GM19395 (cell line): ENCODE results near the gene NXPH3.
"Not testable (repeated sequence)": the region's sequence is repeated elsewhere in the genome, so short reads cannot be mapped to it uniquely, and the experiment has no call there.

ENCODE experiments used
- ATAC-seq: cut with Tn5 transposase; IDR thresholded peaks from one replicate; pipeline ENCODE4 v1.9.1; 2021; ENCODE audit warnings: mild to moderate bottlenecking, moderate library complexity; ENCODE audit not compliant: unreplicated experiment

NXPH3 gene

GRCh38 chr17:49554694-49555494, 20.8 kb upstream of the NXPH3 start:
- ATAC-seq, result no peak

- ATAC-seq, result no peak
These were observed 20.0 kb upstream of the NXPH3 start for GRCh38 chr17:49555495-49556222.

- ATAC-seq, result no peak
These were observed 19.3 kb upstream of the NXPH3 start for GRCh38 chr17:49556223-49556943.

DNA sequence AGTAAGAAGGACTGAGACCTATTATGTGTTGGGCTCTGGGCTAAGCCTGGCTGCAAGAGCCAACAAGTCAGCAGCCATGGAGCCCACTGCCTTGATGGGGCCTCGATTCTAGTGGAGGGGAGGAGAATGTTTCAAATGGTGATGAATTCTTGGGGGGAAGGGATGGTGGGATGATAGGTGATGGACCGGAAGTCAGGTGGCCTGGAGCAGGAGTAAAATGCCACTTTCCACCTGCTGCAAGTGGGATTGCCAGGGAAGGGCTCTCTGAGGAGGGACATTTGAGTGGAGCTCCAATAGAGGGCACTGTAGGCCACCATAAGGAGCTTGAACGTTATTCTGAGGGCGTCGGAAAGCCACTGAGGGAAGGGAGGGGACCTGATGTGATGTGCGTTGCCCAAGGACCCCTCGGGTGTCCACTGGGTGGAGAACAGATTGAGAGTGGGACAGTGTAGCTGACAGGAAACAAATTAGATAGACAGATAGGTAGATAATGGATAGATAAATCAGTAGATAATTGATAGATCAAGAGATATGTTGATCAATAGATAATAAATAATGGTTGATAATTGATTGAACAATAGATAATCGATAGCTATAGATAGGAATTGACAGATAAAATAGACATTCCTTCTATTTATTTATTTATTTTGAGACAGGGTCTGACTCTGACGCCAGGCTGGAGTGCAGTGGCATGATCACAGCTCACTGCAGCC, 18.2 kb upstream of the NXPH3 start:
- no peak for ATAC-seq

- no peak for ATAC-seq
These were observed 11.0 kb upstream of the NXPH3 start for GRCh38 chr17:49564638-49565037.

GRCh38 chr17:49565948-49566491, 9.7 kb upstream of the NXPH3 start:
- no peak for ATAC-seq

GRCh38 chr17:49566668-49567071, 9.0 kb upstream of the NXPH3 start:
- no peak for ATAC-seq

DNA sequence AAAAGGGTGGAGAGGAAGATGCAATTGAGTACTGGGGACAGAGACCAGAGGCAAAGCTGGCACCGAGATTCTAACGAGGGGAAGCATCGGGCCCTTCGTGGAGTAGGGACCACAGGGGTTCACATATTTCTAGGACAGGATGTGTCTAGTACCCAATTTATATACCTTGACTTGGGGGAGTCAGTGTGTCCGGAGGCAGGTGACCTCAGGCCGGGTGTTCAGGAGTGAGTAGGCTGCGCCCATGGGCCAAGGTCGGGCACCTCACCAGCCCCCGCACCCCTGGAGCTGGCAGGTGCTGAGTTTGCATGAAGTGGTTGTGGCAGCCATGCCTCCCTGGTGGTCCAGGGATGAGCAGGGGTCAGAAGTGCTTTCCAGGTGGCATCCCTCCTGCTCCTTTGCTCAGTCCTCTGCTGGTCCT, 8.6 kb upstream of the NXPH3 start:
- ATAC-seq, result no peak

DNA sequence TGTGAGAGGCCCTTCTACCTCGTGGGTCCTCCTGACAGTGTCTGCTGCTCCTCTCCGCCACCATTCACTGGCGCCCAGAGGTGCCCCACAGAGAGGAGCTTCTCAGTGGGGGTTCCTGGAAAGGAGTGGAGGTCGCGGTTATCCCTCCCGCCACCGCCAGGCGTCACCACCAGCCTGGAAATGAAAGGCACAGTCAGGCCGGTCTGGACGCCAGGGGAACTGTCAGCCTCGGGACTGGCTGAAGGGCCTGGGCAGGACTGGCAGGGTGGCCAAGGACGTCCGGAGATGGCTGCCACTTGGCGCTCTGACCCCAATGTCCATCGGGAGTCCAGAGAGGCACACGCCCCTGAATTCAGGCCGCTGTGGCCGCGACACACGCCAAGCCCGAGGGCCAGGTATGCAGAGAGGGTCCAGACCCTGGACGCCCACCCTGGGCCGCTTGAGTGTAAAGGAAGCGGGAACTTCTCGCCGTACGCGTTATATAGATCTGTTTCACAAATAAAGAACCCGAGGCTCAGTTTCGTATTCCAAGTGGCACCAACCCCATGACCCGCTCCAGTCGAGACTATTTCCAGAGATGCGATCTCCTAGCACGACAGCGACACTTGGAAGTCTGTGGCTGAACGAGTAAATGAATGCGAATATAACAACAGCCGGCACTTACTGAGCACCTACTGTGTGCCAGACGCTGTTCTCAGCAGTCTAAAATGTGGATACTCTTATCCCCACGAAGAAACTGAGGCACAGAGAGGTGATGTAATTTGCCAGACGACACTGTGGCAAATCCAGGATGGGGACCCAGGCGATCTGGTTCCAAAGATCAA, 7.6 kb upstream of the NXPH3 start:
- ATAC-seq, result no peak

GRCh38 chr17:49568695-49569047, 7.0 kb upstream of the NXPH3 start:
- not testable (repeated sequence) for ATAC-seq

DNA sequence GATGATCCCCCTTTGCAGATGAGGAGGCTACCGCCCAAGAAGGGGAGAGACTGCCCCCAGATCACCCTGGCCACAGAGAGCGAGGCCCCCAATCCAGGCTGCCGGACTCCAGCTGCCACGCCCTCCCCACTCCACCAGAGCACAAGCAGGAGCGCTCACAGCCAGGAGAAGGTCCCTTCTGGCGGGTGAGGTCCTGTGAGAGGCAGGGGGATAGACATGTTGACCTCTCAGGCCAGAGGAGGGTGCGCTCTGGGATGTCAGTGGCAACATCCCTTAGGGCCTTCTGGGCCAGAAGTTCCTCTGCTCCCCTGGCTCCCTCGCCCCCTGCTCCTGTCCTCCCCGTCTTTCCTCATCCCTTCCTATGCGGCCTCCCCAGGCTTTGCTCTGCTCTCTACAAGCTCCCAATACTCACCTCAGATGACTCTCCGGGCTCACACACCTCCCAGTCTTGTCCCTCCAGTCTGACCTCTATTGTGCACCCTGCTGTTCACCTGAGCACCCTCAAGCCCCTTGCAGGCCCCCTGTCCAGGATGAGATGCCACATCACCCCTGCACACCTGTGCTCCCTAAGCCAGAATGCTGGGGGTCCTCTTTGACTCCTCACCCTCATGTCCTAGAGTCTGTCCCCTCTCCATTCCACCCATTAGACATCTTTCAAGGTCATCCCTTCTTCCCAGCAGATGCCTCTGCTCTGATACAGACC, 5.0 kb upstream of the NXPH3 start:
- no peak for ATAC-seq

DNA sequence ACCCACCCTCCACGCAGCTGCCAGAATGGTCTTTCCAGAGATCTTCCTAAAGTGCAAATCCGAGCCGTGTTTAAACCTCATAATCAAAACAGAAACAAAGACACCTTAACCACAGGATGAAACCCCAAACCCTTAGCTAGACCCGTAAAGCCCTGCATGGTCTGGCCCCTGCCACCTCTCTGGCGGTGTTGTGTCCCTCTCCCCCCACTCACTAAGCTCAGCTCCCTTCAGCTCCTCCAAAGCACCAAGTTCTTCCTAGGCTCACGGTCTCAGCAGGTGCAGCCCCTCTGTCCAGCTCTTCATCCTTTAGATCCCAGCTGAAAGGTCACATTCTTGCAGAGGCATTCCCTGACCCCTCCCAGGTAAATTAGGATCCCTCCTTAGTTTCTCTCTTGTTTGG, 4.4 kb upstream of the NXPH3 start:
- ATAC-seq, result no peak

GRCh38 chr17:49571764-49572163, 3.9 kb upstream of the NXPH3 start:
- no peak for ATAC-seq

DNA sequence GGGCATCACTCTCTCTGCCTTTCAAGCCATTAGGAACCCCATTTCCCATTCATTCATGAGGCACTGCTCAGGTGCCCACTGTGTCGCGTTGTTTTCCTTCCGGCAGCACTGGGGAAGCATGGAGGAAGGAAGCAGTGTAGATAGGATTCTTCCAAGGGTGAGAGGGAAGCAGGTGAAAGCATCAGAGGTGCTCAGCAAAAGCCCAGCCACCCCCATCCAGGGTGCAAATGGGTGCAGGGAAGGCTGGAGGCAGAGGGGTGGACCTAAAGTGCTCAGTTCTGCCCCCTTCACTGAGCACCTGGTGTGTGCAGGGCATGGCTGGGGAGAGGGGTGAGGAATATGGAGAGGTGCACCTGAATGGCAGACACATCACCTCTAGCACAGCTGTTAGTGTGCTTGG, 3.4 kb upstream of the NXPH3 start:
- no peak for ATAC-seq

DNA sequence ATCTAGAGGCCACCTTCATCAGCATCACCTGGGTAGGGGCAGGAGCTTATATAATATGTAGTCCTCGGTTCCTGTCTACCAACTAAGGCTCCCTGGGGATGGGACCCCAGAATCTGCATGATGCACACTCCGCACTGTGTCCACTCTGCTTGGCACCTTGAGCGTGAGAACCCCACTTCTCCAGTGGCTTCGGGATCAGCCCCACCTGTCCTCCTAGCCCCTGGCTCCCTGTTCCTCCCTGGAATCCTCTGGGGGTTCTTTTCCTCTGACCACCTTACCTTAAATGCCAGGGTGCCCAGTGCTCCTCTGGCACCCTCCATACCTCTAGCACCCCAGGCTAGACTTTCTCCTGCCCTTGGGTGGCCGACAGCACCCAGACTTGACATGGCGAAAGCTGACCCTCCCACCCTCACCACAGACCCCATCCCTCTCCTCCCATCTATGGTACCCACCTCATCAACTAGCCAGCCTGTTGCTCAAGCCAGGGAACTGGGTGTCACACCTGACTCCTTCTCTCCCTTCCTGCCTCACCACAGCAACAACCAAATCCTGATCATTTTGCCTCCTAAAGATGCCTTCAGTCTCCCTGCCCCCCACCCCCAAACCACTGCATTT, 2.8 kb upstream of the NXPH3 start:
- ATAC-seq, result no peak

DNA sequence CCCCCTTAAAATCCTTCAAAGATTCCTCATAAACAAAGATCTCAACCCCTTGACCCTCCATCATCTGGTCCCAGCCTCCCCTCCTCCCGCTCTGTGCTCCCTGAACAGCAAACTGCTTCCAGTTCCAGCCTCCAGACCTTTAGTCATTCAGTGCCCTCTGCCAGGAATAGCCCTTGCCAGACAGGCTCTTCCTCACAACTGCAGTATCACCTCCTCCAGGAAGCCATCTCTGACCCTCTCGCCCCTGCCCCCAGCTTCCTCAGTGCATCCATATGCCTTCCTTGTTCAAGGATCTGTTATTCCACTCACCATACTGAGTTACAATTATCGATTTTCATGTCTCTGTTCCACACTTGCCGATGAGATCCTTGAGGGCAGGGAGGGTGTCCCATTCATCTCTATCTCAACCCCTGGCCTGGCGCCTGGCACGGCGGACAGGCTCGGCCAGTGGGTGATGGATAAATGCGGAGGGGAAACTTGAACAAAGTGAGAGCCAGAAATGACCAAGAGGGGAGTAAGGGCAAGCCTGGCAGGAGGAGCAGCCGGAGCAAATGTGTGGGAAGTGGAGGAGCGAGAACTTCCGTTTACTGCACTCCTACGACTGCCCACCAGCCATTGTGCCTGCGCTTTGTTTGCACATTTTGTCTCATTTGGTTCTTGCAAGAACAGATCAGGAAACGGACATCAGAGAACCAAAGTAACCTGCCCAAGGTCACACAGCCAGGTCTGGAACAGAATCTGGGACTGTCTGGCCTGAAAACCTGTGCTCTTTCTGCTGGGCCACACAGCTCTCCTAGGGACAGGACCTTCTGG, 2.0 kb upstream of the NXPH3 start:
- ATAC-seq, result no peak

GRCh38 chr17:49574323-49574781, 1.3 kb upstream of the NXPH3 start:
- no peak for ATAC-seq
